Measurements from ENCODE around the gene C1orf94.

Gene C1orf94

DNA sequence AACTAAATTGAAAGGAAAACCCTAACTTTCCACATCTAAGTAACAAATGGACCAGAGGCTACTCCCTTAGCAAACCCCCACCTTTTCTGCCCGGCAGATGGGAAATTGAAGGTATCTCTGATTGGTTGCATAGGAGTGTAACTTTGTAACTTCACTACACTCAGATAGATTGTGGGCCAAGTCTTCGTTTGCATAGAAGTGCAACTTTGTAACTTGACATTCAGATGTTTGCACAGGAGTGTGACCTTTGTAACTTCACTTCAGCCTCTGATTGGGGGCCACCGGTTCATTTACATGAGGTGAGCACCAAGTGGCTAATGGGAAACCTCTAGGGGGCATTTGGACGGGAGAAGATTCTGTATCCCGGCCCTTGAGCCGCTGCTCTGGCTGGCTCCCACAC, 59.4 kb downstream of the C1orf94 start:
- DNase-seq (ENCODE audit: low spot score) = no peak
- H3K27ac ChIP-seq = no peak overlapping the region
- ChIA-PET POLR2A (ENCODE audit: low non-redundant PET) (no interaction called here), CTCF (no interaction called here)
- TF ChIP-seq CTCF (conservative IDR thresholded peaks at IDR 0.05; ENCODE audit: low read depth) = no peak

DNA sequence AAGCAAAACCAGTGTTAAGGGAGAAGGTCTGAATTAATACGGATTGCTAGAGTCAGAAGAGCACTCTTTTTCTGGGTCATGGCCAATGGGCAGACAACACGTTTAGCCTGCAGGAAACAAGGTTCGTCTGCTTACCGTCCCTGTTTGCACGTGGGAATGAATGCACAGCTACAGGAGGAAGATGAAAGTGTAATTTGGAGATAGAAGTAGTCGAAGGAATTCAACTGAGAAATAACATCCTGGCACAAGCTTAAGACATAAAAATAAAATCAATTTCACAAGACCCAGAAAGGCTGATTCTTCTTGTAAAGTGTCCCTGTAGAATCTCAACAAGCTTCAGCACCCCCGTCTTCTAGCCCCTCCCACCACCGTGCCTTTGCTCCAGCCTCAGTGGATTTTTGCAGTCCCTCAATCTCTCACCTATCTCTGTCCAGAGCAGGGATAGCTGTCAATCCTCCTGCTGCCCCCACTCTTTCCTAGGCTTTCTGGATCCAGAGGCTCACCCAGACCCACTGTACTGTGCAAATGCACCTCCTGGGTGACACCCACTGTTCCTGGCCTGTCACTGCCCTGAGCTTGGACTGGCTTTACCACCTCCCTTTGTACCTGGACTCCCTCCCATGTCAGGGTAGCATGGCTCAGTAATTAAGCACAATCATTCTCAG, 60.6 kb downstream of the C1orf94 start:
- CTCF ChIA-PET = no interaction called here
- no peak for TF ChIP-seq CTCF (conservative IDR thresholded peaks at IDR 0.05; ENCODE audit: low read depth)
- DNase-seq (ENCODE audit: low spot score) = no peak
- H3K27ac ChIP-seq = no peak overlapping the region
- POLR2A ChIA-PET (ENCODE audit: low non-redundant PET) = no interaction called here

DNA sequence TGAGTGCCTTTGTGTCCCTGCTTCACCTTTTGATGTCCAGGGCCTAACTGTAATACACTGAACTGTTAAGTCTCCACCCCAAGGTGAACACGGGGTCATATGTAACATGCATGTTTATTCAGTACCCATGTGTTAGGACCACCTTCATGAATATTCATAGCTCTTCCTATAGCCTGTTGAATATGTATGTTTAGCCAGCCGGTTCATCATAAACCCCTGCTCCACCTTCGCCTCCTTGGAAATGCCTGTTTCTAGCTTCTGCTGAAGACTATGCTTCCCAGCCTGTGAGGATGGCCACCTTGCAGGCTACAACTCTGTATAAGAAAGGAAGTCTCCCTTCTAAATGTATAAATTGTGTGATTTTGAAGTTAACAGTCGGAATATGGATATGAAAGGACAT, 69.3 kb downstream of the C1orf94 start:
- ChIA-PET CTCF (no interaction called here), POLR2A (ENCODE audit: low non-redundant PET) (no interaction called here)
- no peak overlapping the region for H3K27ac ChIP-seq
- no peak for TF ChIP-seq CTCF (conservative IDR thresholded peaks at IDR 0.05; ENCODE audit: low read depth)
- no peak for DNase-seq (ENCODE audit: low spot score)

DNA sequence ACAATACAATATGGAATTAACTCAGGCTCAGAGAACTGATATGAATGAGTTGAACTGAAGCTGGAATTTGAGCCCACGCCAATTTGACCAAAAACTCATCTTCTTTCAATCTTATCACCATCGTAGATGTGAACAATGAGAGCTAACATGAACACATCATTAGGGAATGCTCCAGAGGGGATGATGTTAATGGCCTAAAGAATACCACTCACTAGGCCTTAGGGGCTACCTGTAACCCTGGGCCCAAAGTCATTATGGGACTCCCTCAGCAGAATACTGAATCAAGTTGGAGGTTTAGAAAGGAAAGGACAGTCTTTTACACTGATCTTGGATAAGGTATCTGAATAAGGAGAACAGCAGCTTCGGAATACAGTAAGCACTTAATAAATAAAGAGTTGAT, 73.6 kb downstream of the C1orf94 start:
- ChIA-PET POLR2A (ENCODE audit: low non-redundant PET) (no interaction called here), CTCF (interaction anchor here (0.6 kb wide), 1 partner anchor 243 kb away, joined by 3 read pairs; no protein-coding TSS in a partner anchor)
- TF ChIP-seq CTCF (conservative IDR thresholded peaks at IDR 0.05; ENCODE audit: low read depth) = no peak
- no peak overlapping the region for H3K27ac ChIP-seq
- DNase-seq (ENCODE audit: low spot score) = no peak

DNA sequence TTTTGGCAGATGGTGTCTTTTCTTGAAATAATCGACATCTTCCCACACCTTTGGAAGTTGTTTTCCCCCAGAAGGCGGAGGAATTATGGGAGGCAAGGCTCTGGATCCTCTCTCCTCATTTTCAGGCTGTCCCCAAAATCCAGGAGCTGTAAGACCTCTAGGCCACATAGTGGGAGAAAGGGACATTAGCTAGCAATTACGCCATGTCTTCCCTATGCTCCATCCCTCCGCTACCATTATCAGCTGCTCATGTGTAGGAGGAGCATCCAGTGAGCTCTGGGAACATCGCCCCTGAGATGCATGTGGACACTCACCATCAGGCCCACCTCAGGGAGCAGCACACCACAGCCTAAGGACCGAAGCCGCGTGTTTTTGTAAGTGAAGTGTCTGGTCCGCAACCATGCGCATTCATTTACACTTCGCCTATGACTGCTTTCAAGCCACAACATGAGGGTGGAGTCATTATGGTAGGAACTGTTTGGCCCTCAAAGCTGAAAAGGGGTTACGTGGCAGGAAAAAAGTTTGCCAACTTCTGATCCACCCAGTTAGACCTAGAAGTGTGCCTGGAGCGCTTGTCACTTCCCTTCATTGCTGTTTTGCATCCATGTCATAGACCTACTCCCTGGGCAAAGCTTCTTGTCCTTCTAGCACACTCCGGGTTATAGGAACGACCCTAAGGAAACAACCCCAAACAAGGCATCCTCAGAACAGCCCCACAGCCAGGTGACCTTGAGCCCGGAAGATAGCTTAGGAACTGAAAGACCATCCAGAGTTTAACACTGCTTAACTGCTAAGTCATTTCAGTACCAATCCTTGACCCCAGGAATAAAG, 85.5 kb downstream of the C1orf94 start:
- no peak for DNase-seq (ENCODE audit: low spot score)
- ChIA-PET POLR2A (ENCODE audit: low non-redundant PET) (no interaction called here), CTCF (interaction anchor here (0.5 kb wide), 1 partner anchor 97 kb away, joined by 4 read pairs; the partner anchor contains the start of gene CSMD2)
- no peak for TF ChIP-seq CTCF (conservative IDR thresholded peaks at IDR 0.05; ENCODE audit: low read depth)
- no peak overlapping the region for H3K27ac ChIP-seq

- no peak for TF ChIP-seq CTCF (conservative IDR thresholded peaks at IDR 0.05; ENCODE audit: low read depth)
- CTCF ChIA-PET = no interaction called here
- POLR2A ChIA-PET (ENCODE audit: low non-redundant PET) = no interaction called here
- no peak for DNase-seq (ENCODE audit: low spot score)
- no peak overlapping the region for H3K27ac ChIP-seq
Observed at GRCh38 chr1:34262921-34263320, 86.2 kb downstream of the C1orf94 start.
